HG03025 (cell line): ENCODE results near the gene ATG7.
"Not testable (repeated sequence)": the region's sequence is repeated elsewhere in the genome, so short reads cannot be mapped to it uniquely, and the experiment has no call there.

ENCODE experiments used
- ATAC-seq: cut with Tn5 transposase; IDR thresholded peaks from one replicate; pipeline ENCODE4 v1.9.1; 2021; ENCODE audit warnings: mild to moderate bottlenecking, moderate library complexity; ENCODE audit not compliant: unreplicated experiment, low FRiP score

The ATG7 gene

GRCh38 chr3:11488356-11488755 lies 216.2 kb downstream of the ATG7 start:
- not testable (repeated sequence) for ATAC-seq

- no peak for ATAC-seq
These were observed 222.1 kb downstream of the ATG7 start for GRCh38 chr3:11494131-11494916.

- no peak for ATAC-seq
These were observed 223.9 kb downstream of the ATG7 start for GRCh38 chr3:11495948-11496557.

- no peak for ATAC-seq
These were observed 226.0 kb downstream of the ATG7 start for GRCh38 chr3:11498177-11498576.

GRCh38 chr3:11498646-11499045 lies 226.4 kb downstream of the ATG7 start:
- no peak for ATAC-seq

- no peak for ATAC-seq
These were observed 226.9 kb downstream of the ATG7 start for GRCh38 chr3:11499144-11499543.

- ATAC-seq, result not testable (repeated sequence)
These were observed 230.2 kb downstream of the ATG7 start for GRCh38 chr3:11502413-11502812.

- no peak for ATAC-seq
These were observed 235.5 kb downstream of the ATG7 start for GRCh38 chr3:11507719-11508118.

- ATAC-seq, result no peak
These were observed 236.4 kb downstream of the ATG7 start for GRCh38 chr3:11508346-11509172.

- no peak for ATAC-seq
These were observed 237.2 kb downstream of the ATG7 start for GRCh38 chr3:11509173-11510000.

- ATAC-seq, result no peak
These were observed 237.8 kb downstream of the ATG7 start for GRCh38 chr3:11510001-11510340.

- ATAC-seq, result no peak
These were observed 238.2 kb downstream of the ATG7 start for GRCh38 chr3:11510356-11510755.

GRCh38 chr3:11511606-11512005 lies 239.4 kb downstream of the ATG7 start:
- not testable (repeated sequence) for ATAC-seq

- not testable (repeated sequence) for ATAC-seq
These were observed 241.1 kb downstream of the ATG7 start for GRCh38 chr3:11513125-11513816.

GRCh38 chr3:11513817-11514135 lies 241.6 kb downstream of the ATG7 start:
- ATAC-seq, result no peak

GRCh38 chr3:11514191-11514821 lies 242.1 kb downstream of the ATG7 start:
- ATAC-seq, result no peak

- no peak for ATAC-seq
These were observed 245.4 kb downstream of the ATG7 start for GRCh38 chr3:11517601-11518000.

- ATAC-seq, result no peak
These were observed 249.0 kb downstream of the ATG7 start for GRCh38 chr3:11521167-11521566.

GRCh38 chr3:11522398-11522715 lies 250.2 kb downstream of the ATG7 start:
- no peak for ATAC-seq
